Measurements from ENCODE around the gene WIPI1. TPM values are rescaled to one million over a fixed set of nuclear protein-coding genes. Genes with fewer than 3 reads are reported as not detected.

WIPI1 gene
- total RNA-seq, 1 donor from 2014 or later = 49.9 TPM

DNA sequence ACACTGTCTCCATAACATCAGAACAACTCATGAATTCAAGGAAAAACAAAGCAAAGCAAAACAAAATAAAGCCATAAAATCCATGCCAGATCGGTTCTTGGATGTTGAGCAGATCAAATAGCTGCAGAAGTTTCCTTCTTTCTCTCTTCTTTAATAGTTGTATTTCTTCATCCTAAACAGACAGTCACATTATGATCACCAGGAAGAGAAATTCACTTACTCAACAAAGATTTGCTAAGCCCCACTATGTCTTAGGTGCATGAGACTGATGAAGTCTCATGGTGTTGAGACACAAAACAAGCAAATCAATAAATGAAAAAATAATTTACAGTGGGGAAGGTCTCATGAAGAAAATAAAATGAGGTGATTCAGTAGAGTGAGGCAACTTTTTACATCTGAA lies 72.8 kb downstream of the WIPI1 start:
- Histone ChIP-seq H3K36me3 (ENCODE audit: control insufficient read depth, insufficient read depth, low read length) (no peaks in the 10 kb centered on the region), H3K27me3 (ENCODE audit: control insufficient read depth, insufficient read depth, low read length) (peaks cover 2% of the 10 kb centered on the region), H3K4me3 (ENCODE audit: low read depth, low read length) (no peak overlapping the region)
- TF ChIP-seq, protein P1, sequence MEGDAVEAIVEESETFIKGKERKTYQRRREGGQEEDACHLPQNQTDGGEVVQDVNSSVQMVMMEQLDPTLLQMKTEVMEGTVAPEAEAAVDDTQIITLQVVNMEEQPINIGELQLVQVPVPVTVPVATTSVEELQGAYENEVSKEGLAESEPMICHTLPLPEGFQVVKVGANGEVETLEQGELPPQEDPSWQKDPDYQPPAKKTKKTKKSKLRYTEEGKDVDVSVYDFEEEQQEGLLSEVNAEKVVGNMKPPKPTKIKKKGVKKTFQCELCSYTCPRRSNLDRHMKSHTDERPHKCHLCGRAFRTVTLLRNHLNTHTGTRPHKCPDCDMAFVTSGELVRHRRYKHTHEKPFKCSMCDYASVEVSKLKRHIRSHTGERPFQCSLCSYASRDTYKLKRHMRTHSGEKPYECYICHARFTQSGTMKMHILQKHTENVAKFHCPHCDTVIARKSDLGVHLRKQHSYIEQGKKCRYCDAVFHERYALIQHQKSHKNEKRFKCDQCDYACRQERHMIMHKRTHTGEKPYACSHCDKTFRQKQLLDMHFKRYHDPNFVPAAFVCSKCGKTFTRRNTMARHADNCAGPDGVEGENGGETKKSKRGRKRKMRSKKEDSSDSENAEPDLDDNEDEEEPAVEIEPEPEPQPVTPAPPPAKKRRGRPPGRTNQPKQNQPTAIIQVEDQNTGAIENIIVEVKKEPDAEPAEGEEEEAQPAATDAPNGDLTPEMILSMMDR (IDR thresholded peaks at IDR 0.05; ENCODE audit: insufficient read depth, low read length, poor library complexity, severe bottlenecking) = no peak
- no peak for DNase-seq (ENCODE audit: low read depth)

DNA sequence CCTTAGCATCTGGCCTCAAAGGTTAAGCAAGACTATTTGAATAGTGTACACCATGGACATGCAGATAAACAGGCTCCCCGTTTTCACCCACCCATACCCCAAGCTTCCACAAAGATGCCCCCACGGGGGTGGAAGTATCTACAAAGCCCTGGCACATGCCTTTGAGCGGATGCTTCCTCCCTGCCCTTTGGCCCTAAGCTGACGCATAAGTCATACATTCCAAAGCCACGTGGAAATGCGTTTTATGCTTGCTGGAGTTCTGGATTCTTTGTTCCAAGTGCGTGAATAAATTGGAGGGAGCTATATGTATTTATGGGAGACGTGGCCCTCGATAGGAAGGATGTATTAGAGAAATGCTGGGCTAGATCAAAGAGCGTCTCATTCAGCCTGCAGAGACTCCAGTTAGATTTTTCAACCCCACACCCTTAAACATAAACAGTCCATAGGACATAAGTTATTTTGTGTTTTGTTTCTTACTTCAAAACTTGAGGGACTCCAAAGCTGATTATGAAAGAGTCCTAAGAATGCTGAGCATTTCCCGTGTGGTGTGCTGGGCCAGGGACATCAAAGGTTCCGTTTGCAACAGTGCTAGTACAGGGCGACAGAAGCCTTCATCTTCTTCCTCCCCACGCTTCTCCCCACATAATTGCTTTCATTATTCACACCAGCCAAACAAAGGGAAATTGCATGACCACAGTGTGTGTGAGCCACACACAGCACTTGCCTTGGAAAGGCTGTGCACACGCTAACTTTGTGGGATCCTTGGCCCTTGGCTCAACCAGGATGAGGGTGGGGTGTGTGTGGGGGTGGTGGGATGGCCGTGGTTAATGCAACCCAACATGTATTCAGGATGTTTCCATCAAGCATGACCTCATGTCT lies 73.6 kb downstream of the WIPI1 start:
- TF ChIP-seq, protein P1 (IDR thresholded peaks at IDR 0.05; ENCODE audit: insufficient read depth, low read length, poor library complexity, severe bottlenecking) = no peak
- no peaks in the 10 kb centered on the region for H3K36me3 ChIP-seq (ENCODE audit: control insufficient read depth, insufficient read depth, low read length)
- H3K4me3 ChIP-seq (ENCODE audit: low read depth, low read length) = no peak overlapping the region
- no peak for DNase-seq (ENCODE audit: low read depth)
- H3K27me3 ChIP-seq (ENCODE audit: control insufficient read depth, insufficient read depth, low read length) = peaks cover 2% of the 10 kb centered on the region

DNA sequence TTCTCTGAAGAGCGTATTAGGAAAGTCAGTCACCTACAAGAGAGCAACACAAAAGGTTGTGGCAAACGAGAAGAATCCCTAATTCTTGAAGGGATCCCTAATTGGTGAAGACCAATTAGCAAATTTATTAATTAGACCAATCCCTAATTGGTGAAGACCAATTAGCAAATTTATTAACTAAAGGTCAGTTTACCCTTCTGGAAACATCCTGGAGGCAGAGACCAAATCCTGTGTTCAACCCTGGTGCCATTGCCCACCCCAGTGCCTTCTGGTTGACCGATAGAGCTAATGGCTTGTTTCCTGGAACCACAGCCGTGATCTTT lies 74.2 kb downstream of the WIPI1 start:
- no peaks in the 10 kb centered on the region for H3K36me3 ChIP-seq (ENCODE audit: control insufficient read depth, insufficient read depth, low read length)
- TF ChIP-seq, protein P1 (IDR thresholded peaks at IDR 0.05; ENCODE audit: insufficient read depth, low read length, poor library complexity, severe bottlenecking) = no peak
- H3K4me3 ChIP-seq (ENCODE audit: low read depth, low read length) = no peak overlapping the region
- peaks cover 2% of the 10 kb centered on the region for H3K27me3 ChIP-seq (ENCODE audit: control insufficient read depth, insufficient read depth, low read length)
- DNase-seq (ENCODE audit: low read depth) = no peak

DNA sequence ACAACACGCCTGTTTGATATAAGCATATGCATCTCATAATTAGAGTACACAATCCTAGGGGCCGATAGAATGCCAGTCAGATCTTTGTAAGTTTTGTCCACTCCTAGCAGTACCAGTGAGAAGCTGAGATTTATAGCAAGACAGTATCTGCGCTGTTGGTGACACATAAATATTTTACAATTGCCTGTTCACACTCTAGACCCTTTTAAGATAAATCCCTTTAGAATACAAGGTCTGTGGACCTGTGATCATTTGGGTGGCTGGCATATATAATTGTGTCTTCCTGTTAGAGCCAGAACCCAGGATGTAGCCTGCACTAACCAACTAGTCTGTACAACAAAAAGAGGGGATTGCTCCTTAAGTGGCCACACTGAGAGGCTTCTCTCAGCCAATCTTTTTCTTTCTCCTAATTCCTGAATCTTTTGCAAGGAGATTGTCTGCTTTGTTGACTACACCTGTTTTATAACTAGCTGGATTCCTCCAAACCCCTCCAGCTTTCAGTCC lies 74.7 kb downstream of the WIPI1 start:
- Histone ChIP-seq H3K4me3 (ENCODE audit: low read depth, low read length) (no peak overlapping the region), H3K36me3 (ENCODE audit: control insufficient read depth, insufficient read depth, low read length) (no peaks in the 10 kb centered on the region), H3K27me3 (ENCODE audit: control insufficient read depth, insufficient read depth, low read length) (peaks cover 2% of the 10 kb centered on the region)
- TF ChIP-seq, protein P1 (IDR thresholded peaks at IDR 0.05; ENCODE audit: insufficient read depth, low read length, poor library complexity, severe bottlenecking) = no peak
- DNase-seq (ENCODE audit: low read depth) = no peak

DNA sequence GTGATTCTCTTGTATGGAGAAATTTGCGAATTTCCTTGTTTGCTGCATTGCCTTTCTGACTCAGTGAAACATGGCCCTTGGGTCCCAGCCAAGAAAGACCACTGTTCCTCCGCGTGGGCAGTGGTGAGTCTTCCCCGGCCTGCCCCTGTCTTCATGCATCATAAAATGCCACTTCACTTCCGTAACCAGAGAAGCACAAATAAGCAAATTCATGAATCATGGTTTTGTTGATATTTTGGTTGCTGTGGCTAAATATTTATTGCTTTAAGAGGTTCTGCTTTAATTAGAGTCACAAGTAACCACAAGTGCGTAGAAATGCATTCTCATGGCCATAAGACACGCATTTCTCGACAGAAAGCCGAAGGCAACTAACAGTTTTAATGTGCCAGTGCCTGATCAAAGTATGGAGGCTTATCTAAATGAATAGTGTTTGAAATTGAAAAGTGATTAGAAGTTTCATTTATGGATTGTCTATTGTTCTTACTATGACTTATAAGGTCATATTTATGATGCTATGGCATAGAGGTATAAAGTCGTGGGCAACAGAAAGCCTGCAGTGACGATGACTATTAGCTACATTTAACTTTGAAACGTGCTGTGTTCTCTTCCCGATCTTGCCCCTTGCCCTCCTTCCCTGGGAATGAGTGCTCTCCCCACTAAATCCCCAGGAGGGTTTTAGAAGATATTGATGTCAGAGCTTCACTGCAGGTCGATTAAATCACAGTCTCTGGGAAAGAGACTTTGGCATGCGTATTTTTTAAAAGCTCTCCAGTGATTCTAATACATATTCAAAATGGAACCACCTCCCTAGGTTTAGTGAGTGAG lies 76.0 kb downstream of the WIPI1 start:
- DNase-seq (ENCODE audit: low read depth) = peak; percentile 92
- H3K27me3 ChIP-seq (ENCODE audit: control insufficient read depth, insufficient read depth, low read length) = peaks cover 2% of the 10 kb centered on the region
- no peak overlapping the region for H3K4me3 ChIP-seq (ENCODE audit: low read depth, low read length)
- no peaks in the 10 kb centered on the region for H3K36me3 ChIP-seq (ENCODE audit: control insufficient read depth, insufficient read depth, low read length)
- TF ChIP-seq, protein P1 (IDR thresholded peaks at IDR 0.05; ENCODE audit: insufficient read depth, low read length, poor library complexity, severe bottlenecking) = no peak
